ENCODE measurements around the gene PARS2.

- no peak for TF ChIP-seq CTCF (IDR thresholded peaks at IDR 0.05; ENCODE audit: low read depth, low read length, missing input control)
- TF ChIP-seq, protein P1, sequence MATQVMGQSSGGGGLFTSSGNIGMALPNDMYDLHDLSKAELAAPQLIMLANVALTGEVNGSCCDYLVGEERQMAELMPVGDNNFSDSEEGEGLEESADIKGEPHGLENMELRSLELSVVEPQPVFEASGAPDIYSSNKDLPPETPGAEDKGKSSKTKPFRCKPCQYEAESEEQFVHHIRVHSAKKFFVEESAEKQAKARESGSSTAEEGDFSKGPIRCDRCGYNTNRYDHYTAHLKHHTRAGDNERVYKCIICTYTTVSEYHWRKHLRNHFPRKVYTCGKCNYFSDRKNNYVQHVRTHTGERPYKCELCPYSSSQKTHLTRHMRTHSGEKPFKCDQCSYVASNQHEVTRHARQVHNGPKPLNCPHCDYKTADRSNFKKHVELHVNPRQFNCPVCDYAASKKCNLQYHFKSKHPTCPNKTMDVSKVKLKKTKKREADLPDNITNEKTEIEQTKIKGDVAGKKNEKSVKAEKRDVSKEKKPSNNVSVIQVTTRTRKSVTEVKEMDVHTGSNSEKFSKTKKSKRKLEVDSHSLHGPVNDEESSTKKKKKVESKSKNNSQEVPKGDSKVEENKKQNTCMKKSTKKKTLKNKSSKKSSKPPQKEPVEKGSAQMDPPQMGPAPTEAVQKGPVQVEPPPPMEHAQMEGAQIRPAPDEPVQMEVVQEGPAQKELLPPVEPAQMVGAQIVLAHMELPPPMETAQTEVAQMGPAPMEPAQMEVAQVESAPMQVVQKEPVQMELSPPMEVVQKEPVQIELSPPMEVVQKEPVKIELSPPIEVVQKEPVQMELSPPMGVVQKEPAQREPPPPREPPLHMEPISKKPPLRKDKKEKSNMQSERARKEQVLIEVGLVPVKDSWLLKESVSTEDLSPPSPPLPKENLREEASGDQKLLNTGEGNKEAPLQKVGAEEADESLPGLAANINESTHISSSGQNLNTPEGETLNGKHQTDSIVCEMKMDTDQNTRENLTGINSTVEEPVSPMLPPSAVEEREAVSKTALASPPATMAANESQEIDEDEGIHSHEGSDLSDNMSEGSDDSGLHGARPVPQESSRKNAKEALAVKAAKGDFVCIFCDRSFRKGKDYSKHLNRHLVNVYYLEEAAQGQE (IDR thresholded peaks at IDR 0.05): no peak
- TF ChIP-seq GABPA (IDR thresholded peaks at IDR 0.05 in 1 of 2, conservative IDR thresholded peaks at IDR 0.05 in 1 of 2): no peak
- no peak for TF ChIP-seq JUND (IDR thresholded peaks at IDR 0.05)
- no peak for TF ChIP-seq NR2F2 (IDR thresholded peaks at IDR 0.05)
- TF ChIP-seq, protein P2, sequence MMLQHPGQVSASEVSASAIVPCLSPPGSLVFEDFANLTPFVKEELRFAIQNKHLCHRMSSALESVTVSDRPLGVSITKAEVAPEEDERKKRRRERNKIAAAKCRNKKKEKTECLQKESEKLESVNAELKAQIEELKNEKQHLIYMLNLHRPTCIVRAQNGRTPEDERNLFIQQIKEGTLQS (IDR thresholded peaks at IDR 0.05): no peak
- TF ChIP-seq MAX (IDR thresholded peaks at IDR 0.05): no peak
- TF ChIP-seq ZBTB33 (IDR thresholded peaks at IDR 0.05): no peak
- TF ChIP-seq EGR1 (IDR thresholded peaks at IDR 0.05; ENCODE audit: low read depth in 2 of 2): no peak
- TF ChIP-seq YY1 (IDR thresholded peaks at IDR 0.05): no peak
- no peak for TF ChIP-seq FOXA1 (IDR thresholded peaks at IDR 0.05)
- TF ChIP-seq SP1 (IDR thresholded peaks at IDR 0.05): no peak
- TF ChIP-seq TAF1 (conservative IDR thresholded peaks at IDR 0.05): no peak
- no peak for TF ChIP-seq RAD21 (IDR thresholded peaks at IDR 0.05)
These were observed 48.6 kb upstream of the PARS2 start for GRCh38 chr1:54812801-54813484.

Data from liver (tissue), 3 donors.